SH-SY5Y (cell line): ENCODE data around the gene NCOA3.

Experiments
- GATA2 ChIP-seq: IDR thresholded peaks from 2 replicates; pipeline ENCODE4 v1.6.1; 2011; ENCODE audit warnings: mild to moderate bottlenecking, low read depth, low read length
- GATA3 ChIP-seq: IDR thresholded peaks from 2 replicates; pipeline ENCODE4 v1.6.1; 2011; ENCODE audit warnings: low read depth, mild to moderate bottlenecking, low read length, moderate library complexity

NCOA3 gene

GRCh38 chr20:47566269-47566668, 64.6 kb downstream of the NCOA3 start:
- TF ChIP-seq GATA2 (no peak), GATA3 (no peak)

- TF ChIP-seq GATA2 (no peak), GATA3 (no peak)
Measured at GRCh38 chr20:47568019-47568418, 66.3 kb downstream of the NCOA3 start.

GRCh38 chr20:47568837-47569410, 67.2 kb downstream of the NCOA3 start:
- no peak for TF ChIP-seq GATA3
- TF ChIP-seq GATA2 = no peak

- TF ChIP-seq GATA2 (no peak), GATA3 (no peak)
Measured at GRCh38 chr20:47571426-47571825, 69.7 kb downstream of the NCOA3 start.

- TF ChIP-seq GATA3 = no peak
- no peak for TF ChIP-seq GATA2
Measured at GRCh38 chr20:47572105-47572729, 70.5 kb downstream of the NCOA3 start.

GRCh38 chr20:47573559-47573958, 71.9 kb downstream of the NCOA3 start:
- TF ChIP-seq GATA3 (no peak), GATA2 (no peak)

- no peak for TF ChIP-seq GATA3
- no peak for TF ChIP-seq GATA2
Measured at GRCh38 chr20:47574616-47575364, 73.1 kb downstream of the NCOA3 start.

- TF ChIP-seq GATA3 = no peak
- TF ChIP-seq GATA2 = no peak
Measured at GRCh38 chr20:47576516-47577033, 74.9 kb downstream of the NCOA3 start.

- TF ChIP-seq GATA2 = no peak
- no peak for TF ChIP-seq GATA3
Measured at GRCh38 chr20:47577314-47577713, 75.6 kb downstream of the NCOA3 start.

GRCh38 chr20:47578543-47578942, 76.9 kb downstream of the NCOA3 start:
- TF ChIP-seq GATA2 = no peak
- TF ChIP-seq GATA3 = no peak

- no peak for TF ChIP-seq GATA2
- no peak for TF ChIP-seq GATA3
Measured at GRCh38 chr20:47581090-47581489, 79.4 kb downstream of the NCOA3 start.

GRCh38 chr20:47583551-47583950, 81.9 kb downstream of the NCOA3 start:
- TF ChIP-seq GATA3 (no peak), GATA2 (no peak)

GRCh38 chr20:47585087-47585747, 83.5 kb downstream of the NCOA3 start:
- TF ChIP-seq GATA3 (no peak), GATA2 (no peak)

GRCh38 chr20:47586649-47587294, 85.1 kb downstream of the NCOA3 start:
- TF ChIP-seq GATA2 (no peak), GATA3 (no peak)

GRCh38 chr20:47588158-47588557, 86.5 kb downstream of the NCOA3 start:
- TF ChIP-seq GATA3 = no peak
- no peak for TF ChIP-seq GATA2

- TF ChIP-seq GATA3 (no peak), GATA2 (no peak)
Measured at GRCh38 chr20:47591231-47591630, 89.5 kb downstream of the NCOA3 start.
